A673 (cell line): ENCODE data around the gene BTN3A1.

Experiments
- EZH2 ChIP-seq: fragments of 200-600 bp; sonication (generic); IDR thresholded peaks from 2 replicates; pipeline ENCODE4 v1.6.1; 2017; ENCODE audit warnings: borderline replicate concordance, low read depth, mild to moderate bottlenecking, mixed read lengths, antibody characterized with exemption, low read length; ENCODE audit not compliant: poor library complexity, severe bottlenecking
- TF ChIP-seq, protein P1 (sequence below): fragments of 300-800, 200-600 bp; sonication (generic); conservative IDR thresholded peaks from 2 replicates; pipeline ENCODE4 v1.5.1; 2017; ENCODE audit warnings: low read depth, mild to moderate bottlenecking, antibody characterized with exemption, low read length, moderate library complexity, mixed read lengths

DNA sequence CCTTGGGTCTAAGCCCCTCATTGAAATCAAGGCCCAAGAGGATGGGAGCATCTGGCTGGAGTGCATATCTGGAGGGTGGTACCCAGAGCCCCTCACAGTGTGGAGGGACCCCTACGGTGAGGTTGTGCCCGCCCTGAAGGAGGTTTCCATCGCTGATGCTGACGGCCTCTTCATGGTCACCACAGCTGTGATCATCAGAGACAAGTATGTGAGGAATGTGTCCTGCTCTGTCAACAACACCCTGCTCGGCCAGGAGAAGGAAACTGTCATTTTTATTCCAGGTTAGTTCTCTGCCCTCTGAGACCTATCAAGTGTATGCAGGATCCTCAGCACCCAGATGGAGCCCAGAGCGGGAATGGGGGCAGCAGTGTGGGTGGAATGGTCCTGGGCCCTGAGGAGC is 14.1 kb upstream of the BTN3A1 start:
- TF ChIP-seq, protein P1, sequence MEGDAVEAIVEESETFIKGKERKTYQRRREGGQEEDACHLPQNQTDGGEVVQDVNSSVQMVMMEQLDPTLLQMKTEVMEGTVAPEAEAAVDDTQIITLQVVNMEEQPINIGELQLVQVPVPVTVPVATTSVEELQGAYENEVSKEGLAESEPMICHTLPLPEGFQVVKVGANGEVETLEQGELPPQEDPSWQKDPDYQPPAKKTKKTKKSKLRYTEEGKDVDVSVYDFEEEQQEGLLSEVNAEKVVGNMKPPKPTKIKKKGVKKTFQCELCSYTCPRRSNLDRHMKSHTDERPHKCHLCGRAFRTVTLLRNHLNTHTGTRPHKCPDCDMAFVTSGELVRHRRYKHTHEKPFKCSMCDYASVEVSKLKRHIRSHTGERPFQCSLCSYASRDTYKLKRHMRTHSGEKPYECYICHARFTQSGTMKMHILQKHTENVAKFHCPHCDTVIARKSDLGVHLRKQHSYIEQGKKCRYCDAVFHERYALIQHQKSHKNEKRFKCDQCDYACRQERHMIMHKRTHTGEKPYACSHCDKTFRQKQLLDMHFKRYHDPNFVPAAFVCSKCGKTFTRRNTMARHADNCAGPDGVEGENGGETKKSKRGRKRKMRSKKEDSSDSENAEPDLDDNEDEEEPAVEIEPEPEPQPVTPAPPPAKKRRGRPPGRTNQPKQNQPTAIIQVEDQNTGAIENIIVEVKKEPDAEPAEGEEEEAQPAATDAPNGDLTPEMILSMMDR = no peak
- no peak for TF ChIP-seq EZH2
